Neural progenitor cell (in vitro differentiated cells): ENCODE results near the gene TIAL1. TPM values are rescaled to one million over a fixed set of nuclear protein-coding genes. Genes with fewer than 3 reads are reported as not detected.
A peak's percentile ranks its signal among the peaks of the same experiment; 100 is the strongest.

Source experiments
- DNase-seq: peaks from one replicate; pipeline ENCODE4 v3.0.0-alpha.2; 2016; ENCODE audit warnings: low spot score
- H2AFZ ChIP-seq: fragments of 200-600 bp; sonication (generic); replicated peaks from 2 replicates; pipeline ENCODE4 v1.6.1; 2016; ENCODE audit warnings: antibody characterized with exemption
- H3F3A ChIP-seq: fragments of 200-600 bp; sonication (generic); 2 replicates; pipeline ENCODE4 v1.6.1; 2016; ENCODE audit warnings: antibody characterized with exemption, low read depth
- H3K27ac ChIP-seq: fragments of 200-600 bp; sonication (generic); 2 replicates; pipeline ENCODE4 v1.5.1; 2016; ENCODE audit warnings: mild to moderate bottlenecking
- H3K27me3 ChIP-seq: fragments of 200-600 bp; sonication (generic); 2 replicates; pipeline ENCODE4 v1.6.1; 2016; ENCODE audit warnings: mild to moderate bottlenecking, moderate library complexity
- H3K36me3 ChIP-seq: fragments of 200-600 bp; sonication (generic); 2 replicates; pipeline ENCODE4 v1.5.1; 2016
- H3K4me1 ChIP-seq: fragments of 200-600 bp; sonication (generic); 2 replicates; pipeline ENCODE4 v1.6.1; 2016; ENCODE audit warnings: mixed run types
- H3K4me2 ChIP-seq: fragments of 200-600 bp; sonication (generic); 2 replicates; pipeline ENCODE4 v1.6.1; 2016
- H3K4me3 ChIP-seq: fragments of 200-600 bp; sonication (generic); 2 replicates; pipeline ENCODE4 v1.5.1; 2016
- H3K79me2 ChIP-seq: fragments of 200-600 bp; sonication (generic); 2 replicates; pipeline ENCODE4 v1.6.1; 2016; ENCODE audit warnings: low read depth
- H3K9ac ChIP-seq: fragments of 200-600 bp; sonication (generic); 2 replicates; pipeline ENCODE4 v1.6.1; 2016
- H3K9me3 ChIP-seq: fragments of 200-600 bp; sonication (generic); 2 replicates; pipeline ENCODE4 v1.5.1; 2016; ENCODE audit warnings: low read depth
- H4K20me1 ChIP-seq: fragments of 200-600 bp; sonication (generic); 2 replicates; pipeline ENCODE4 v1.6.1; 2016; ENCODE audit warnings: low read depth
- H3K27ac Mint-ChIP-seq: 3 replicates; pipeline ENCODE4 v1.8.0; 2021; ENCODE audit warnings: mixed read lengths
- H3K27me3 Mint-ChIP-seq: 2 replicates; pipeline ENCODE4 v1.8.0; 2022; ENCODE audit warnings: low read depth, mild to moderate bottlenecking, inconsistent platforms, moderate library complexity, mixed read lengths; ENCODE audit not compliant: insufficient read depth
- H3K36me3 Mint-ChIP-seq: 3 replicates; pipeline ENCODE4 v1.8.0; 2021; ENCODE audit warnings: mixed read lengths
- H3K4me1 Mint-ChIP-seq: 3 replicates; pipeline ENCODE4 v1.8.0; 2021; ENCODE audit warnings: mixed read lengths
- H3K4me3 Mint-ChIP-seq: 3 replicates; pipeline ENCODE4 v1.8.0; 2021; ENCODE audit warnings: mild to moderate bottlenecking, moderate library complexity, mixed read lengths
- H3K9me3 Mint-ChIP-seq: 3 replicates; pipeline ENCODE4 v1.8.0; 2020; ENCODE audit warnings: mixed read lengths
- CTCF ChIP-seq: fragments of 200-600 bp; sonication (generic); IDR thresholded peaks from 2 replicates; pipeline ENCODE4 v1.5.1; 2017; ENCODE audit warnings: antibody characterized with exemption, mild to moderate bottlenecking
- EZH2 ChIP-seq: fragments of 200-600 bp; sonication (generic); IDR thresholded peaks from 2 replicates; pipeline ENCODE4 v1.6.1; 2017; ENCODE audit warnings: antibody characterized with exemption, mild to moderate bottlenecking, moderate library complexity
- EZH2phosphoT487 ChIP-seq: fragments of 200-600 bp; sonication (generic); IDR thresholded peaks from 2 replicates; pipeline ENCODE4 v1.6.1; 2017; ENCODE audit warnings: antibody characterized with exemption
- total RNA-seq: library from RNA; depleted of rRNA; stranded (reverse); fragments of >200 nt; gene quantifications from 2 replicates; pipeline ENCODE4 v1.2.3, GENCODE V29; 2015; ENCODE audit warnings: low replicate concordance

The TIAL1 gene
- total RNA-seq, 1 donor from 2014 or later: 166 TPM

DNA sequence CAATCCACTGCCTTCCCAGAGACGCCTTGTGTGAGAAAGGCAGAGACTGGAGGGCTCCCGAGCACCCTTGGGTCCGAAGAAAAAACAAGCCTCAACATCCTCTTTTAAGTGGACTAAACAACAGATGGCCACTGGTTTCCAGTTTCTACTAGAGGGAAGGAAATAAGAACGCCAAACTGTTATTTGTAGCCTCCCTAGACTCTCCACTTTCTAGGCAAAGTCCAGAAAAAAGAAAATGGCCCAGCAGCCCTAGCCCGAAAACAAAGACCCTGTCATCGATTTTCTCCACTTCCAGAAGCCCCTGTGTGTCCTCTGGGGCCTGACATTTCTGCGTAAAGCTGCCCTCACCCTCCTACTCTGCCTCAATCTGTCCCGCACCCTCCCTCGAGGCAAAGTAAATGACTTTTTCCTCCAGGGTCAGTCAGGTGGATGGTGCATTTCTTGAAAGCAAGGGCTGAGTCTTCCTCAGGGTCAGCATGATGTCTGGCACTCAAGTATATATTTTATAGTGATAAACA is 60.2 kb downstream of the TIAL1 start:
- DNase-seq: no peak
- Histone ChIP-seq H3K9ac (no peak overlapping the region), H3K4me3 (no peak overlapping the region), H3K9me3 (no peaks in the 10 kb centered on the region), H3K27me3 (peaks cover 30% of the 10 kb centered on the region), H3F3A (peaks cover 4% of the 10 kb centered on the region), H3K4me1 (no peaks in the 10 kb centered on the region), H4K20me1 (peaks cover 8% of the 10 kb centered on the region), H3K4me2 (no peak overlapping the region), H3K79me2 (no peaks in the 10 kb centered on the region), H3K27ac (no peak overlapping the region), H2AFZ (no peak overlapping the region), H3K36me3 (no peaks in the 10 kb centered on the region)
- H3K9me3 Mint-ChIP-seq: no peaks in the 10 kb centered on the region
- no peak for TF ChIP-seq EZH2phosphoT487
- no peak for TF ChIP-seq EZH2
- TF ChIP-seq CTCF: no peak
- no peaks in the 10 kb centered on the region for H3K36me3 Mint-ChIP-seq
- peak overlapping the region; percentile 62 for H3K4me3 Mint-ChIP-seq
- peaks cover 21% of the 10 kb centered on the region for H3K27me3 Mint-ChIP-seq
- peaks cover 11% of the 10 kb centered on the region for H3K4me1 Mint-ChIP-seq
- H3K27ac Mint-ChIP-seq: no peak overlapping the region

GRCh38 chr10:119535837-119536507 is 60.8 kb downstream of the TIAL1 start:
- H3K9me3 Mint-ChIP-seq: no peaks in the 10 kb centered on the region

GRCh38 chr10:119535305-119535704 is 61.5 kb downstream of the TIAL1 start:
- Histone ChIP-seq H4K20me1 (no peaks in the 10 kb centered on the region), H3K9me3 (no peaks in the 10 kb centered on the region), H3K4me2 (no peak overlapping the region), H3K4me1 (no peaks in the 10 kb centered on the region), H3K79me2 (no peaks in the 10 kb centered on the region), H3K27me3 (peaks cover 18% of the 10 kb centered on the region), H3K9ac (no peak overlapping the region), H3K27ac (no peak overlapping the region), H3K36me3 (no peaks in the 10 kb centered on the region), H3K4me3 (no peak overlapping the region), H2AFZ (no peak overlapping the region), H3F3A (no peaks in the 10 kb centered on the region)
- no peak overlapping the region for H3K27ac Mint-ChIP-seq
- no peak overlapping the region for H3K4me3 Mint-ChIP-seq
- DNase-seq: no peak
- TF ChIP-seq EZH2: no peak
- TF ChIP-seq CTCF: no peak
- TF ChIP-seq EZH2phosphoT487: no peak
- H3K36me3 Mint-ChIP-seq: no peaks in the 10 kb centered on the region
- H3K9me3 Mint-ChIP-seq: no peaks in the 10 kb centered on the region
- peaks cover 11% of the 10 kb centered on the region for H3K4me1 Mint-ChIP-seq
- H3K27me3 Mint-ChIP-seq: peaks cover 11% of the 10 kb centered on the region

More at GRCh38 chr10:119535837-119536507, 60.8 kb downstream of the TIAL1 start:
- Mint-ChIP-seq H3K4me1 (peaks cover 10% of the 10 kb centered on the region), H3K27ac (no peak overlapping the region), H3K27me3 (peaks cover 15% of the 10 kb centered on the region), H3K36me3 (no peaks in the 10 kb centered on the region), H3K4me3 (peak overlapping the region; percentile 62)
- H2AFZ ChIP-seq: no peak overlapping the region
- peaks cover 3% of the 10 kb centered on the region for H3F3A ChIP-seq
- no peak overlapping the region for H3K9ac ChIP-seq
- no peaks in the 10 kb centered on the region for H3K9me3 ChIP-seq
- no peak for DNase-seq
- H3K4me1 ChIP-seq: no peaks in the 10 kb centered on the region
- H4K20me1 ChIP-seq: peaks cover 3% of the 10 kb centered on the region
- H3K79me2 ChIP-seq: no peaks in the 10 kb centered on the region
- H3K4me3 ChIP-seq: no peak overlapping the region
- H3K36me3 ChIP-seq: no peaks in the 10 kb centered on the region
- no peak for TF ChIP-seq CTCF
- no peak for TF ChIP-seq EZH2
- no peak for TF ChIP-seq EZH2phosphoT487
- H3K27ac ChIP-seq: no peak overlapping the region
- H3K27me3 ChIP-seq: peaks cover 24% of the 10 kb centered on the region
- no peak overlapping the region for H3K4me2 ChIP-seq
